Activated naive CD4-positive, alpha-beta T cell treated with Interleukin-2 at 50 U/mL for 16 hours (primary cell): ENCODE measurements around the gene LRSAM1.
"Not testable (repeated sequence)": the region's sequence is repeated elsewhere in the genome, so short reads cannot be mapped to it uniquely, and the experiment has no call there.

Experiments used
- DNase-seq: peaks from one replicate; pipeline ENCODE4 v3.0.0-alpha.2; 2020

Gene LRSAM1

GRCh38 chr9:127463382-127463781 is 12.1 kb downstream of the LRSAM1 start:
- DNase-seq, result no peak

GRCh38 chr9:127463911-127464310 is 12.6 kb downstream of the LRSAM1 start:
- DNase-seq, result no peak

GRCh38 chr9:127466407-127466917 is 15.2 kb downstream of the LRSAM1 start:
- DNase-seq, result not testable (repeated sequence)

GRCh38 chr9:127467621-127468020 is 16.3 kb downstream of the LRSAM1 start:
- DNase-seq, result no peak

- DNase-seq, result no peak
Observed at GRCh38 chr9:127470662-127471061, 19.4 kb downstream of the LRSAM1 start.

- no peak for DNase-seq
Observed at GRCh38 chr9:127473501-127473900, 22.2 kb downstream of the LRSAM1 start.

- DNase-seq, result no peak
Observed at GRCh38 chr9:127473932-127474331, 22.6 kb downstream of the LRSAM1 start.

- DNase-seq, result no peak
Observed at GRCh38 chr9:127474592-127474991, 23.3 kb downstream of the LRSAM1 start.

GRCh38 chr9:127479507-127480081 is 28.3 kb downstream of the LRSAM1 start:
- DNase-seq, result no peak

GRCh38 chr9:127482662-127483061 is 31.4 kb downstream of the LRSAM1 start:
- DNase-seq, result no peak

GRCh38 chr9:127485995-127486394 is 34.7 kb downstream of the LRSAM1 start:
- DNase-seq, result no peak

- DNase-seq, result no peak
Observed at GRCh38 chr9:127488946-127489345, 37.6 kb downstream of the LRSAM1 start.

GRCh38 chr9:127489471-127490115 is 38.3 kb downstream of the LRSAM1 start:
- DNase-seq, result no peak

- no peak for DNase-seq
Observed at GRCh38 chr9:127490535-127491230, 39.4 kb downstream of the LRSAM1 start.

- no peak for DNase-seq
Observed at GRCh38 chr9:127491516-127491915, 40.2 kb downstream of the LRSAM1 start.

- DNase-seq, result no peak
Observed at GRCh38 chr9:127492616-127493015, 41.3 kb downstream of the LRSAM1 start.

- no peak for DNase-seq
Observed at GRCh38 chr9:127493592-127494303, 42.4 kb downstream of the LRSAM1 start.

- DNase-seq, result no peak
Observed at GRCh38 chr9:127494304-127494702, 43.0 kb downstream of the LRSAM1 start.

GRCh38 chr9:127495884-127496555 is 44.7 kb downstream of the LRSAM1 start:
- no peak for DNase-seq

GRCh38 chr9:127496974-127497373 is 45.7 kb downstream of the LRSAM1 start:
- DNase-seq, result no peak

GRCh38 chr9:127497656-127498290 is 46.5 kb downstream of the LRSAM1 start:
- DNase-seq, result no peak

- no peak for DNase-seq
Observed at GRCh38 chr9:127498298-127498697, 47.0 kb downstream of the LRSAM1 start.
